ENCODE measurements around the gene PTPRD.

DNA sequence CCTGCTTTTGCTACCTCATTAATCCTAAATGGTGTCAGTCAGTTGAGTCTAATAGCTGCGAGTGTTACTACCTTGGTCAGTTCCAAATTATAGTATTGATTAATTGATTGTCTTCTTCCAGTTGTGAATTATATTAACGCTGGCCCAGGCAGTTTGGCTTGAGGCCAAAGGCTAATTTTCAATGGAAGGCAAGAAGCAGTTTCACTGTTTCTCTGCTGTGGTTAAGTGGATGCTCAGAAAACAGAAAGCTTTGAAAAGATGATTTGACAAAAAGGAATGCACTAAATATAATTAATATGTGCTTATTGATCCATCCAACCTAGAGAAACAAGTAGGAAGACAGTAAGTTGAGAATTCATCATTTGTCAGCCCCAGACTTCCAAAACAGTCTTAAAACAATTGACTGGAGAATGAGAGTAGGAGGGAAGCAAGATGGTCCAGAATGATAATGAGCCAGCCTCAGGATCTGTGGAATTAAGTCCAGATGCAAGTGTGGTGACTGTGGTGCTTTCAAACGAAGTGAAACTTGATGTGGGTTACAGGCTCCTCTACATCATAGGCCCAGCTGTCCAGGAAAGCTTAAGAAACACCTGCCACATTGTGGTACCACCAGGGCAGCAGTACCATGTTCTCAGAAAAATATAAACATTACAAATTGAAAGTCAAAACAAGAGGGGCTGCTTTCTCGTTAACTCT is 1442.2 kb downstream of the PTPRD start:
- TF ChIP-seq POLR2AphosphoS5 (IDR thresholded peaks at IDR 0.05; ENCODE audit: low read depth, low read length), result no peak
- TF ChIP-seq, protein P1, sequence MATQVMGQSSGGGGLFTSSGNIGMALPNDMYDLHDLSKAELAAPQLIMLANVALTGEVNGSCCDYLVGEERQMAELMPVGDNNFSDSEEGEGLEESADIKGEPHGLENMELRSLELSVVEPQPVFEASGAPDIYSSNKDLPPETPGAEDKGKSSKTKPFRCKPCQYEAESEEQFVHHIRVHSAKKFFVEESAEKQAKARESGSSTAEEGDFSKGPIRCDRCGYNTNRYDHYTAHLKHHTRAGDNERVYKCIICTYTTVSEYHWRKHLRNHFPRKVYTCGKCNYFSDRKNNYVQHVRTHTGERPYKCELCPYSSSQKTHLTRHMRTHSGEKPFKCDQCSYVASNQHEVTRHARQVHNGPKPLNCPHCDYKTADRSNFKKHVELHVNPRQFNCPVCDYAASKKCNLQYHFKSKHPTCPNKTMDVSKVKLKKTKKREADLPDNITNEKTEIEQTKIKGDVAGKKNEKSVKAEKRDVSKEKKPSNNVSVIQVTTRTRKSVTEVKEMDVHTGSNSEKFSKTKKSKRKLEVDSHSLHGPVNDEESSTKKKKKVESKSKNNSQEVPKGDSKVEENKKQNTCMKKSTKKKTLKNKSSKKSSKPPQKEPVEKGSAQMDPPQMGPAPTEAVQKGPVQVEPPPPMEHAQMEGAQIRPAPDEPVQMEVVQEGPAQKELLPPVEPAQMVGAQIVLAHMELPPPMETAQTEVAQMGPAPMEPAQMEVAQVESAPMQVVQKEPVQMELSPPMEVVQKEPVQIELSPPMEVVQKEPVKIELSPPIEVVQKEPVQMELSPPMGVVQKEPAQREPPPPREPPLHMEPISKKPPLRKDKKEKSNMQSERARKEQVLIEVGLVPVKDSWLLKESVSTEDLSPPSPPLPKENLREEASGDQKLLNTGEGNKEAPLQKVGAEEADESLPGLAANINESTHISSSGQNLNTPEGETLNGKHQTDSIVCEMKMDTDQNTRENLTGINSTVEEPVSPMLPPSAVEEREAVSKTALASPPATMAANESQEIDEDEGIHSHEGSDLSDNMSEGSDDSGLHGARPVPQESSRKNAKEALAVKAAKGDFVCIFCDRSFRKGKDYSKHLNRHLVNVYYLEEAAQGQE (IDR thresholded peaks at IDR 0.05; ENCODE audit: insufficient read depth in 1 of 2, low read depth in 2 of 2, low read length in 2 of 2), result no peak
- no peak for TF ChIP-seq SIN3A (IDR thresholded peaks at IDR 0.05; ENCODE audit: borderline replicate concordance, insufficient read depth, low read length)
- TF ChIP-seq TAF1 (IDR thresholded peaks at IDR 0.05; ENCODE audit: borderline replicate concordance, insufficient read depth, low read length), result no peak
- TF ChIP-seq FOXP2 (optimal IDR thresholded peaks at IDR 0.05; ENCODE audit: borderline replicate concordance, extremely low read depth, extremely low read length, insufficient read depth), result no peak

Data from PFSK-1 (cell line).